ENCODE data around the gene MPL.

Gene MPL

GRCh38 chr1:43337588-43337987 is at the start of gene MPL:
Gene MPL, plus strand, starts transcription at chr1:43337818. Its CDS starts 31 bp downstream, at chr1:43337849.
- no peak for DNase-seq (ENCODE audit: low read depth)

- no peak for DNase-seq (ENCODE audit: low read depth)
These were observed 49.4 kb upstream of the MPL start for GRCh38 chr1:43288058-43288784.

- DNase-seq (ENCODE audit: low read depth): no peak
These were observed 48.6 kb upstream of the MPL start for GRCh38 chr1:43288785-43289706.

GRCh38 chr1:43292216-43292615 is 45.4 kb upstream of the MPL start:
- no peak for DNase-seq (ENCODE audit: low read depth)

- no peak for DNase-seq (ENCODE audit: low read depth)
These were observed 44.9 kb upstream of the MPL start for GRCh38 chr1:43292679-43293078.

- DNase-seq (ENCODE audit: low read depth): no peak
These were observed 44.4 kb upstream of the MPL start for GRCh38 chr1:43293176-43293575.

- DNase-seq (ENCODE audit: low read depth): no peak
These were observed 43.5 kb upstream of the MPL start for GRCh38 chr1:43293896-43294760.

- no peak for DNase-seq (ENCODE audit: low read depth)
These were observed 42.9 kb upstream of the MPL start for GRCh38 chr1:43294761-43295160.

- DNase-seq (ENCODE audit: low read depth): no peak
These were observed 41.4 kb upstream of the MPL start for GRCh38 chr1:43296207-43296606.

- DNase-seq (ENCODE audit: low read depth): no peak
These were observed 39.6 kb upstream of the MPL start for GRCh38 chr1:43298055-43298454.

- DNase-seq (ENCODE audit: low read depth): no peak
These were observed 38.5 kb upstream of the MPL start for GRCh38 chr1:43299101-43299500.

- no peak for DNase-seq (ENCODE audit: low read depth)
These were observed 37.1 kb upstream of the MPL start, which contains the start of gene TIE1 for GRCh38 chr1:43300378-43301094. Gene TIE1, plus strand, starts transcription at chr1:43300982. Its CDS starts 90 bp downstream, at chr1:43301072.

GRCh38 chr1:43302201-43302600 is 35.4 kb upstream of the MPL start:
- no peak for DNase-seq (ENCODE audit: low read depth)

- no peak for DNase-seq (ENCODE audit: low read depth)
These were observed 34.7 kb upstream of the MPL start for GRCh38 chr1:43302721-43303470.

- DNase-seq (ENCODE audit: low read depth): no peak
These were observed 33.9 kb upstream of the MPL start for GRCh38 chr1:43303471-43304313.

GRCh38 chr1:43304314-43304681 is 33.3 kb upstream of the MPL start:
- no peak for DNase-seq (ENCODE audit: low read depth)

- DNase-seq (ENCODE audit: low read depth): no peak
These were observed 32.8 kb upstream of the MPL start for GRCh38 chr1:43304771-43305300.

GRCh38 chr1:43305461-43305860 is 32.2 kb upstream of the MPL start:
- no peak for DNase-seq (ENCODE audit: low read depth)

- DNase-seq (ENCODE audit: low read depth): no peak
These were observed 31.5 kb upstream of the MPL start for GRCh38 chr1:43305926-43306687.
